H1 (cell line): Measurements from ENCODE around the gene PAGE1. TPM values are rescaled to one million over a fixed set of nuclear protein-coding genes. Genes with fewer than 3 reads are reported as not detected.
A peak's percentile ranks its signal among the peaks of the same experiment; 100 is the strongest.

ENCODE experiments used
- CTCF ChIA-PET: fragments of 300-600 bp; sonication (Branson Sonifier 250); formaldehyde crosslinking; loops from one replicate; lab custom pipeline; 2021; ENCODE audit not compliant: partially characterized antibody; lab: Charles Lee
- POLR2A ChIA-PET: fragments of 300-600 bp; sonication (Branson Sonifier 250); formaldehyde crosslinking; loops from one replicate; lab custom pipeline; 2021; ENCODE audit warnings: inconsistent platforms; ENCODE audit not compliant: partially characterized antibody; lab: Charles Lee
- DNase-seq, 2 experiments: peaks; one replicate each; pipeline versions ENCODE4 v3.0.0 to v3.0.0-alpha.2; 2010 to 2022; ENCODE audit warnings: low spot score in 2 of 2, low read depth in 1 of 2, mixed read lengths in 1 of 2
- FAIRE-seq: peaks from 2 replicates; lab custom pipeline; 2011; peaks lifted over from hg19 to GRCh38; lab: Jason Lieb, UNC
- H2AFZ ChIP-seq: 2 replicates; pipeline ENCODE4 v1.8.1; 2012; ENCODE audit warnings: low read length, inconsistent platforms
- H2AK5ac ChIP-seq: 2 replicates; pipeline ENCODE4 v1.6.1; 2013; ENCODE audit warnings: low read depth, low read length
- H2BK120ac ChIP-seq: replicated peaks from 2 replicates; pipeline ENCODE3; 2013; ENCODE audit warnings: low read depth, low read length, inconsistent platforms
- H2BK12ac ChIP-seq: 2 replicates; pipeline ENCODE4 v1.6.1; 2013; ENCODE audit warnings: low read depth, low read length
- H2BK15ac ChIP-seq: 2 replicates; pipeline ENCODE4 v1.6.1; 2013; ENCODE audit warnings: low read length
- H2BK20ac ChIP-seq: 2 replicates; pipeline ENCODE4 v1.6.1; 2013; ENCODE audit warnings: low read length
- H2BK5ac ChIP-seq: 2 replicates; pipeline ENCODE4 v1.6.1; 2013; ENCODE audit warnings: low read depth, low read length
- H3K14ac ChIP-seq: 2 replicates; pipeline ENCODE4 v1.6.1; 2013; ENCODE audit warnings: inconsistent platforms; ENCODE audit not compliant: insufficient read length
- H3K18ac ChIP-seq: 2 replicates; pipeline ENCODE4 v1.6.1; 2013; ENCODE audit warnings: low read length; ENCODE audit errors: extremely low read depth
- H3K23ac ChIP-seq: 2 replicates; pipeline ENCODE4 v1.6.1; 2013; ENCODE audit warnings: inconsistent platforms; ENCODE audit not compliant: insufficient read length
- H3K23me2 ChIP-seq: 2 replicates; pipeline ENCODE4 v1.6.1; 2013; ENCODE audit warnings: low read depth, low read length
- H3K27ac ChIP-seq: 2 replicates; pipeline ENCODE4 v1.6.1; 2011; ENCODE audit warnings: low read depth, low read length, inconsistent platforms
- H3K27me3 ChIP-seq, 4 experiments: replicated peaks in 1 of 4; 1 replicate in 1 of 4; 2 replicates in 3 of 4; pipeline versions ENCODE4 v1.6.1 to v1.8.1; 2011 to 2013; ENCODE audit warnings: low read length in 3 of 4, mild to moderate bottlenecking in 3 of 4, inconsistent platforms in 2 of 4, mixed read lengths in 2 of 4, moderate library complexity in 1 of 4; ENCODE audit not compliant: control insufficient read depth in 3 of 4, insufficient read depth in 3 of 4; ENCODE audit errors: extremely low read depth in 1 of 4
- H3K36me3 ChIP-seq, 4 experiments: 2 replicates each; pipeline versions ENCODE4 v1.6.1 to v1.8.1; 2011 to 2013; ENCODE audit warnings: mild to moderate bottlenecking in 4 of 4, low read length in 3 of 4, moderate library complexity in 2 of 4, control low read depth in 1 of 4, inconsistent platforms in 1 of 4; ENCODE audit not compliant: insufficient read depth in 4 of 4, control insufficient read depth in 2 of 4
- H3K4ac ChIP-seq: replicated peaks from 2 replicates; pipeline ENCODE3; 2013; ENCODE audit warnings: low read length, low read depth, mixed read lengths, inconsistent platforms; ENCODE audit not compliant: insufficient read length
- H3K4me1 ChIP-seq, 4 experiments: replicated peaks in 1 of 4; 1 replicate in 1 of 4; 2 replicates in 3 of 4; pipeline versions ENCODE4 v1.6.1 to v1.8.1; 2011 to 2013; ENCODE audit warnings: low read length in 3 of 4, inconsistent platforms in 2 of 4, mixed read lengths in 1 of 4; ENCODE audit not compliant: insufficient read depth in 4 of 4, control insufficient read depth in 3 of 4
- H3K4me2 ChIP-seq, 2 experiments: 2 replicates each; pipeline versions ENCODE4 v1.6.1 to v1.8.1; 2011 to 2013; ENCODE audit warnings: low read depth in 2 of 2, low read length in 2 of 2, control low read depth in 1 of 2, inconsistent platforms in 1 of 2, mild to moderate bottlenecking in 1 of 2; ENCODE audit not compliant: insufficient read depth in 1 of 2
- H3K4me3 ChIP-seq, 4 experiments: fragments of 200-600, 300-600 bp in 1 of 4; sonication (generic), shearing (Covaris generic), sonication (Bioruptor Twin) in 1 of 4; 2 replicates each; pipeline versions ENCODE4 v1.5.1 to v1.8.1; 2011 to 2016; ENCODE audit warnings: low read length in 4 of 4, low read depth in 3 of 4, control low read depth in 2 of 4, inconsistent platforms in 2 of 4, mild to moderate bottlenecking in 2 of 4, mixed read lengths in 1 of 4, moderate library complexity in 1 of 4; ENCODE audit not compliant: insufficient read depth in 2 of 4; ENCODE audit errors: extremely low read depth in 1 of 4
- H3K56ac ChIP-seq: replicated peaks from 2 replicates; pipeline ENCODE3; 2013; ENCODE audit warnings: low read depth, mild to moderate bottlenecking, mixed read lengths, low read length, inconsistent platforms; ENCODE audit not compliant: insufficient read length
- H3K79me1 ChIP-seq: 2 replicates; pipeline ENCODE4 v1.6.1; 2013; ENCODE audit warnings: low read depth, low read length, control low read depth
- H3K79me2 ChIP-seq, 2 experiments: 2 replicates each; pipeline versions ENCODE4 v1.6.1 to v1.8.1; 2012 to 2013; ENCODE audit warnings: low read length in 2 of 2, mild to moderate bottlenecking in 2 of 2, inconsistent platforms in 1 of 2; ENCODE audit not compliant: insufficient read depth in 2 of 2, control insufficient read depth in 1 of 2
- H3K9ac ChIP-seq, 4 experiments: replicated peaks in 1 of 4; 1 replicate in 1 of 4; 2 replicates in 3 of 4; pipeline versions ENCODE4 v1.6.1 to v1.8.1; 2011 to 2013; ENCODE audit warnings: low read depth in 3 of 4, low read length in 3 of 4, control low read depth in 2 of 4, mild to moderate bottlenecking in 2 of 4, moderate library complexity in 2 of 4, inconsistent platforms in 1 of 4; ENCODE audit errors: extremely low read depth in 1 of 4
- H3K9me3 ChIP-seq, 2 experiments: 2 replicates each; pipeline versions ENCODE4 v1.6.1 to v1.8.1; 2012 to 2013; ENCODE audit warnings: mild to moderate bottlenecking in 2 of 2, moderate library complexity in 2 of 2, control low read depth in 1 of 2, inconsistent platforms in 1 of 2, low read depth in 1 of 2, low read length in 1 of 2, mixed read lengths in 1 of 2; ENCODE audit not compliant: insufficient read depth in 2 of 2
- H4K20me1 ChIP-seq, 2 experiments: replicated peaks in 1 of 2; 2 replicates each; pipeline versions ENCODE3 to v1.8.1; 2011 to 2013; ENCODE audit warnings: inconsistent platforms in 2 of 2, low read length in 2 of 2, mild to moderate bottlenecking in 1 of 2; ENCODE audit not compliant: insufficient read depth in 2 of 2, control insufficient read depth in 1 of 2
- H4K5ac ChIP-seq: 2 replicates; pipeline ENCODE4 v1.6.1; 2013; ENCODE audit warnings: low read length, low read depth, mixed read lengths, inconsistent platforms; ENCODE audit not compliant: insufficient read length
- H4K8ac ChIP-seq: 2 replicates; pipeline ENCODE4 v1.8.0; 2013; ENCODE audit warnings: mild to moderate bottlenecking, moderate library complexity, low read length, inconsistent platforms; ENCODE audit not compliant: insufficient read depth; ENCODE audit errors: extremely low read depth
- H4K91ac ChIP-seq: replicated peaks from 2 replicates; pipeline ENCODE3; 2013; ENCODE audit warnings: low read length, mixed read lengths, inconsistent platforms; ENCODE audit not compliant: insufficient read length
- ASH2L ChIP-seq: fragments of 200-600, 300-600 bp; sonication (generic); IDR thresholded peaks from one replicate; pipeline ENCODE4 v1.7.1; 2017; ENCODE audit warnings: low read length
- BACH1 ChIP-seq: IDR thresholded peaks from 2 replicates; pipeline ENCODE4 v1.6.1; 2012; ENCODE audit warnings: low read length, improper control_type of control experiment
- HDAC6 ChIP-seq: IDR thresholded peaks from one replicate; pipeline ENCODE4 v1.7.1; 2012; ENCODE audit warnings: low read depth, mild to moderate bottlenecking, inconsistent platforms, low read length, moderate library complexity
- RAD21 ChIP-seq, 2 experiments: IDR thresholded peaks in 1 of 2; conservative IDR thresholded peaks in 1 of 2; 2 replicates each; pipeline ENCODE4 v1.6.1; 2011; ENCODE audit warnings: low read depth in 2 of 2, low read length in 2 of 2, improper control_type of control experiment in 1 of 2, inconsistent platforms in 1 of 2, mild to moderate bottlenecking in 1 of 2, moderate library complexity in 1 of 2
- RXRA ChIP-seq: IDR thresholded peaks from 2 replicates; pipeline ENCODE4 v1.6.1; 2011; ENCODE audit warnings: low read depth, mild to moderate bottlenecking, low read length, moderate library complexity; ENCODE audit not compliant: insufficient read depth
- SAP30 ChIP-seq: fragments of 300-600 bp; sonication (generic); IDR thresholded peaks from 2 replicates; pipeline ENCODE4 v1.7.1; 2012; ENCODE audit warnings: low read length, moderate library complexity, mild to moderate bottlenecking, inconsistent platforms; ENCODE audit not compliant: insufficient read depth, insufficient replicate concordance
- SUZ12 ChIP-seq: fragments of 200-600 bp; sonication (generic); IDR thresholded peaks from 2 replicates; pipeline ENCODE4 v1.6.1; 2012; ENCODE audit warnings: mild to moderate bottlenecking, inconsistent platforms, low read length, moderate library complexity, mixed read lengths
- TCF12 ChIP-seq: IDR thresholded peaks from 2 replicates; pipeline ENCODE4 v1.6.1; 2011; ENCODE audit warnings: low read depth, mild to moderate bottlenecking, low read length
- TEAD4 ChIP-seq: IDR thresholded peaks from 2 replicates; pipeline ENCODE4 v1.6.1; 2012; ENCODE audit warnings: low read depth, low read length, inconsistent platforms, mixed read lengths
- WGBS, 2 experiments: shearing (Covaris generic) in 1 of 2; methylation state at CpG; one replicate each; pipeline versions ENCODE4 v1.1.6 to v1.1.7; 2013 to 2015; ENCODE audit warnings: low lambda C conversion rate in 2 of 2, mixed read lengths in 2 of 2, inconsistent platforms in 1 of 2, low coverage in 1 of 2, missing lambda C conversion rate in 1 of 2; ENCODE audit not compliant: insufficient replicate concordance in 2 of 2, insufficient coverage in 1 of 2, insufficient read length in 1 of 2; ENCODE audit errors: extremely low coverage in 1 of 2, missing lambda C conversion rate in 1 of 2; 5-methylcytosine and 5-hydroxymethylcytosine counted together
- polyA plus RNA-seq, 7 experiments: library from polyadenylated mRNA; depleted of rRNA in 3 of 7; stranded (reverse) in 5 of 7; unstranded in 2 of 7; fragments of >200 nt in 5 of 7; fragments of 200-250 nt in 2 of 7; gene quantifications; 1 replicate in 5 of 7; 2 replicates in 1 of 7; 4 replicates in 1 of 7; pipeline versions ENCODE4 v1.2.1 to v1.2.3, GENCODE V29; 2011 to 2013; ENCODE audit warnings: missing spikeins in 2 of 7, mixed read lengths in 2 of 7
- total RNA-seq: library from RNA; stranded (reverse); fragmentation: NEBNext Ultra II Directional; extraction: Animal tissue kit (Norgen Biotek cat#: 25700); gene quantifications from 2 replicates; pipeline ENCODE4 v1.2.1, GENCODE V29; 2021
- TF ChIP-seq, protein P1 (sequence below), 3 experiments: IDR thresholded peaks; 1 replicate in 2 of 3; 2 replicates in 1 of 3; pipeline versions ENCODE4 v1.5.1 to v1.6.1; 2011; ENCODE audit warnings: low read length in 3 of 3, mild to moderate bottlenecking in 3 of 3, inconsistent platforms in 2 of 3, low read depth in 1 of 3, moderate library complexity in 1 of 3; ENCODE audit not compliant: insufficient read depth in 1 of 3; ENCODE audit errors: control extremely low read depth in 1 of 3

Gene PAGE1
- total and polyA plus RNA-seq, 2 of the 8 experiments (the other 6 are each of a cell fraction or from before 2014, with no cell fraction given), result not detected

GRCh38 chrX:49710744-49711319 is 15.0 kb upstream of the PAGE1 start:
- WGBS, 2 experiments, result 88% methylated on average over 1 of the region's 1 CpG; no CpG with 5 or more reads in 1 of the 2 experiments
- Histone ChIP-seq H2AK5ac (no peak overlapping the region), H4K20me1 (no peaks in the 10 kb centered on the region), H4K8ac (no peak overlapping the region), H2BK12ac (no peak overlapping the region), H3K14ac (no peak overlapping the region), H2BK5ac (no peak overlapping the region), H3K27ac (no peak overlapping the region), H3K4me2 (no peak overlapping the region), H2BK15ac (no peak overlapping the region), H3K27me3 (no peaks in the 10 kb centered on the region), H4K5ac (no peak overlapping the region), H3K18ac (no peak overlapping the region), H3K36me3 (no peaks in the 10 kb centered on the region), H3K9ac (no peak overlapping the region), H2AFZ (no peak overlapping the region), H3K79me1 (no peaks in the 10 kb centered on the region), H2BK20ac (no peak overlapping the region), H3K4me1 (peaks cover 0 to 2% (median 0%) of the 10 kb centered on the region in 4 experiments; a peak in 2 of 7 replicates), H2BK120ac (no peak overlapping the region), H3K23me2 (no peaks in the 10 kb centered on the region), H3K79me2 (no peaks in the 10 kb centered on the region), H3K56ac (no peak overlapping the region), H4K91ac (no peak overlapping the region), H3K4me3 (no peak overlapping the region), H3K4ac (no peak overlapping the region), H3K9me3 (no peaks in the 10 kb centered on the region), H3K23ac (no peak overlapping the region)
- ChIA-PET POLR2A (no interaction called here), CTCF (interaction anchor here (1.0 to 1.2 kb wide), 3 partner anchors 36 to 419 kb away, joined by 3 to 4 read pairs (median 3); no protein-coding TSS in a partner anchor)
- no peak for DNase-seq
- FAIRE-seq, result peak; percentile 90
- TF ChIP-seq TEAD4, result no peak
- no peak for TF ChIP-seq TCF12
- TF ChIP-seq BACH1, result no peak
- no peak for TF ChIP-seq SAP30
- 0 out of 4 replicates have a peak, but pooled peaks of 1 of the 2 experiments have one; percentile 6 for TF ChIP-seq RAD21 (IDR thresholded peaks at IDR 0.05 in 1 of 2, conservative IDR thresholded peaks at IDR 0.05 in 1 of 2; ENCODE audit: low read depth in 2 of 2, low read length in 2 of 2)
- no peak for TF ChIP-seq ASH2L
- TF ChIP-seq, protein P1, sequence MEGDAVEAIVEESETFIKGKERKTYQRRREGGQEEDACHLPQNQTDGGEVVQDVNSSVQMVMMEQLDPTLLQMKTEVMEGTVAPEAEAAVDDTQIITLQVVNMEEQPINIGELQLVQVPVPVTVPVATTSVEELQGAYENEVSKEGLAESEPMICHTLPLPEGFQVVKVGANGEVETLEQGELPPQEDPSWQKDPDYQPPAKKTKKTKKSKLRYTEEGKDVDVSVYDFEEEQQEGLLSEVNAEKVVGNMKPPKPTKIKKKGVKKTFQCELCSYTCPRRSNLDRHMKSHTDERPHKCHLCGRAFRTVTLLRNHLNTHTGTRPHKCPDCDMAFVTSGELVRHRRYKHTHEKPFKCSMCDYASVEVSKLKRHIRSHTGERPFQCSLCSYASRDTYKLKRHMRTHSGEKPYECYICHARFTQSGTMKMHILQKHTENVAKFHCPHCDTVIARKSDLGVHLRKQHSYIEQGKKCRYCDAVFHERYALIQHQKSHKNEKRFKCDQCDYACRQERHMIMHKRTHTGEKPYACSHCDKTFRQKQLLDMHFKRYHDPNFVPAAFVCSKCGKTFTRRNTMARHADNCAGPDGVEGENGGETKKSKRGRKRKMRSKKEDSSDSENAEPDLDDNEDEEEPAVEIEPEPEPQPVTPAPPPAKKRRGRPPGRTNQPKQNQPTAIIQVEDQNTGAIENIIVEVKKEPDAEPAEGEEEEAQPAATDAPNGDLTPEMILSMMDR (IDR thresholded peaks at IDR 0.05; ENCODE audit: control extremely low read depth in 1 of 3, insufficient read depth in 1 of 3, low read depth in 1 of 3, low read length in 3 of 3), result peak in 1 of 3 experiments; percentile 3; a peak in 1 of 4 replicates
- no peak for TF ChIP-seq SUZ12
- TF ChIP-seq RXRA, result no peak
- TF ChIP-seq HDAC6, result no peak
